Fibroblast of the conjunctiva (primary cell): Measurements from ENCODE around the gene CD209.

Experiments used
- DNase-seq: peaks from one replicate; pipeline ENCODE4 v3.0.0-alpha.2; 2010; ENCODE audit warnings: low read depth

The CD209 gene

DNA sequence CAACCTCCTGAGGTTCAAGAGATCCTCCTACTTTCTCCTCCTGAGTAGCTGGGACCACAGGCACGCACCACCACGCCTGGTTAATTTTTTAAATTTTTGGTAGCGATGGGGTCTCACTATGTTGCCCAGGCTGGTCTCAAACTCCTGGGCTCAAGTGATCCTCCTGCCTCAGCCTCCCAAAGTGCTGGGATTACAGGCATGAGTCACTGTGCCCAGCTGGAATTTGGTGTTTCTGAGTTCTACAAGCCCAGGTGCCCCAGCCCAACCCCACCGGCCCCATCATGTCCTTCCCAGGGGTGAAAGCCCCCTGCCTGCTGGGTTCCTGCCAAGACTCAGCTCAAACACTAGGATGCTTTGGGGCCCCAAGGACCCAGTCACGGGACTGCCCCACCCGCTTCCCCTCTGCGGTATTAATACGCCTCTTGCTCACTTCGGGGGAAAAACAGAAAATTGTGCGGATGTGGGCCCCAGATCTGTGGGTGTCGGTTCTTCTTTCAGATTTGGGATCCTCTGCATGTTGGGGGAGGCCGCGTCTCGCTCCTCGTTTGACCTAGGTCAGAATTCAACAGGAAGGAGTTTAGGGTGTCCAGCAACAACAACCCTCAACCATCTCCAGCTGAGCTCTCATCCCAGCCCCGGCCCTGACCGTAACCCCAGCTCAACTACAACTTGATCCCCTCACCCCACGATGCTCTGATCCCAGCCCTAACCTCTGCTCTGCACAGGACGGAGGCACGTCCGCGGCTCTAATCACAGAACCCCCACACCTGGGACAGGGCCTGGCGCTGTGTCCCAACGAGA is 41.7 kb downstream of the CD209 start:
- no peak for DNase-seq

DNA sequence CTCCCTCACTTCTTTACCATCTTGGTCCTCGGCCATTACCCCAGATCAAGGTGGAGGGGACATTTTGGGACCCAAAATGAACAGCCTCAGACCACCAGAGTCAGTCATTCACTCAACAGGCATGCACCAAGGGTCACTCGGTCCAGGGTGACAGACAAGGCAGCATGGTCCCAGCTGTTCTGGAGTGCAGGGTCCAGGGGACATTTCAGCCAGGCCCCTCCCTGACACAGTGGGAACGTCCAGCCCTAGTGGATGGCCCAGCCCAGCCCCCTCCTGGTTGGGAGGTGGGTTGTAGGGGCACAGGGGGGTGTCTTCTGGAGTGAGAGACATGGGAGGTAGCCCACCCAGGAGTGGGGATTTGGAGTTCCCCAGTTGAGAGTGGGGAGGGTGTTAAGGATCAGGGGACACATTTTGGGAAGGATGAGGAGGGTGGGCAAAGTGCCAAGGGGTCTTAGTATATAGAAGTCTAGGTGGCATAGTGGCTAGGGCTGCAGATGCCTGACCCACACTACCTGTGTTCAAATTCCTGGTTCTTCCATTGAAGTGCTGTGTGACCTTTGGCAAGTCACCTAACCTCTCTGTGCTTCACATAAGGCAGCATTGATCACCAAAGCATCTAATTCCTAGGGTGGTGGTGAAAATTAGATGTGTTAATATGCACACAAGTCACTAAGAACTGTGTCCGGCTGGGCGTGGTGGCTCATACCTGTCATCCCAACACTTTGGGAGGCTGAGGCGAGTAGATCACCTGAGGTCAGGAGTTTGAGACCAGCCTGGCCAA is 42.9 kb downstream of the CD209 start:
- DNase-seq, result no peak

DNA sequence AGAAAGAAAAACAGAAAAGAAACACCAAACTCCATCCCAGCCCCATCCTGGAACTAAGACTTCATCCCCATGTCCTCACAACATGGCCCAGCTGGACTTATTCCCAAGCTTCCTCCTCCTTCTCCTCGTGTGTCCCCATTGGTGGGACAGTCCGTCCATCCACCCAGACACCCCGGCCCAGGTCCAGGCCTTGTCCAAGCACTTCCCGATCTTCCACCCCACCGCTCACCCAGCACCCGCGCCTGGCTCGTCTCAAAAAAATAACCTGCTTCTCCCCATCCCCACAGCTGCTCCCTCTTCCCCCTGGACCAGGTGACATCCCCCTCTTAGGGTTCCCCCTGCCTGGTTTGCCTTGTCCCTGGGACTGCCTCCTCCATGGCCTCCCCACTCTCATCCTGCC is 44.0 kb downstream of the CD209 start:
- DNase-seq, result no peak

DNA sequence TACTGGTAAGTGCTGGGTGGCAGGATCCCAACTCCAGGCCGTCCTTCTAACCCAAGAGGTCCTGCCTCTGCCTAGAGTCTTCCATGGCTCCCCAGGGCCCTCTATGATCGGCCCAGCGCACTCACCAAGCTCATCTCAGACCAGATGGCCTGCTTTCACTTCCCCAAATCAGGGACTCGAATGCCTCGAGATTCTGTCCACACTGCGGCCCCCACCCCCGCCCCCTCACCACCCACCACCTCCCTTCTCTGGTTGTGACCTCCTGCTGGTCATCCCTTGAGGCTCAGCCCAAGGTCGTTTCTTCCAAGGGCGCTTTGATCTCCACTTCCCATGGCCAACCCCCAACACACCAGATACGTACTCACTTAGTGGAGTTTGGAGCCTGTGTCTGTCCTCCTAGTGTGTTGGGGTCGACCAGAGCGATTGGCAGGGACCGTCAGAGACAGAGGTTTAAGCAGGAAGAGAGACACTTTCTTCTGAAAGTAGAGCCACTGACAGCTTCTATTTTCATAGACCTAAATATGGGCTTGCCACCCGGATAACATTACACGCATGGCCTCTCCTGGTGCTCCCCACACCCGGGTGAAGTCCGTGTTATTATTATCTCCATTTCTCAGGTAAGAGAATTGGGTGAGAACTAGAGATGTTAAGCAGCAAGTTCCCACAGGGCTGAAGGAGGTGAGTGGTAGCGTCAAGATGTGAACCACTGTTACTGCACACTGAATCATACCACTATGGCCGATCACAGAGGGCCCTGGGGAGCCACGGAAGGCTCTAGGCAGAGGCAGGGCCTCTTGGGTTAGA is 45.5 kb downstream of the CD209 start, which contains the start of gene FCER2:
FCER2 (minus strand) TSS at position 478 of the 804 bp plus-strand sequence. CDS start 2,371 bp downstream, outside the sequence.
- no peak for DNase-seq

DNA sequence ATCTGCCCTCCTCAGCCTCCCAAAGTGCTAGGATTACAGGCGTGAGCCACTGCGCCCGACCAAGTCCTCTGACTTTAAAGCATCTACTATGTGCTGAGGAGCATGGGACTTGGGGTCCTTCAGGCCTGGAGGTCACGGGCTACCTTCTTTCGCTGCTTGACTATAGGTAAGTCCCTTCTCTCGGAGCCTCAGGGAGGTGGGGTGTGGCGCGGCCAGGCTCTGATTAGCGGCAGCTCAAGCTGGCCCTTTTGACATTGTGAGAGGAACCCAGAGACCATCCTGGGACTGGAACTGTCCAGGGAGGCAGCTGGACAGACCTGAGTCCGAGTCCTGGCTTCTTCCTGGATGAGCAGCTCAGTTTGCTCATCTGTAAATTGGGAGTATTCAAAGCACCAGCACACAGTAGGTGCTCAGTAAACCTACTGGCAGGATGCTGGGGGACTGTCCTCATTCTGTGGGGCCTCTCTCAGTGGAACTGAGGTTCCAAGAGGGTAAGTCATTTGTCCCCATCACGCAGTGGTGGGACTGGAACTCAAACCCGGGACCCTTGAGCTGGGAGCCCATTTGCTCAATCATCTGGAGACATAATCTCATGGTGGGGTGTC is 46.2 kb downstream of the CD209 start:
- DNase-seq, result no peak

DNA sequence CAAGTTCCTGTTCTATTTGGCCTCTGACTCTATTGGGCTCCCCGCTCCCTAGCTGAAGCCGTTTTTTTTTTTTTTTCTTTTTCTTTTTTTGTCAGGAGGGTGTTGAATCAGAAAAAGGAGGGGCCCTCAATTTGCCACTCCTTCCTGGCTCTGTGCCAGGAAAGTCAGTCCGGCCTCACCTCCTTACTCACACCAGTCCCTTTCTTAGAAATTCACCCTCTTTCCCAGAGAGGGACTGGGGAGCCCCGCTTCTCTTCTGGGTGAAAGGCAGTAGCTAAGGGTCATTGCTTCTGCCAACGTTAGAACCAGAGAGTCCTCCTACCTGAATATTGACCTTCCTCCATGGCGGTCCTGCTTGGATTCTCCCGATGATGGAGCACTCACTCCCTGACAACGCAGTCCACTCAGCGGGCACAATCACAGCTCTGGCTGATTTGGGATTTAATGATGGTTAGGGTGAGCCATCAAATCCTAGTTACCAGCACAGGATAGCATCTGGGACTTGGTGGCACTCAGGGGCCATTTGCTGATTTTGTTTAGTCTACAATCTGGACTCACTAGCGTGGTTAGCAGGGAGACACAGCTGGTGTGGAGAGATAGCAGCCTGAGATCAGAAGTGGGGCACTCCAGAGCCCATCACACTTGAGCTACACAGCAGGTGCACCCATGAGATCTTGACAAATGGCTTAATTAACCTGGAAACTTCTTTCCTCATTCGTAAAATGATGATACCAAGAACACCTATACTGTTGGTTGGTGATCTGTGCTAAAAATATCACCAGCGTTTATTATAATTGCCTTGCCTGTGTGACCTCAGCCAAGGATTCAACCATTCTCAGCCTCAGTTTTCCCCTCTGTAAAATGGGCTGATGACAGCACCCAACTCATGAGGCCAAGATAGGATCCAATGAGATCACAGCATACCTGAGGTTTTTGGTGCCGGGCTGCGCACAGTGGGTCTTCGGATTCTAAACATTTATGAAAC is 47.6 kb downstream of the CD209 start:
- DNase-seq, result no peak

DNA sequence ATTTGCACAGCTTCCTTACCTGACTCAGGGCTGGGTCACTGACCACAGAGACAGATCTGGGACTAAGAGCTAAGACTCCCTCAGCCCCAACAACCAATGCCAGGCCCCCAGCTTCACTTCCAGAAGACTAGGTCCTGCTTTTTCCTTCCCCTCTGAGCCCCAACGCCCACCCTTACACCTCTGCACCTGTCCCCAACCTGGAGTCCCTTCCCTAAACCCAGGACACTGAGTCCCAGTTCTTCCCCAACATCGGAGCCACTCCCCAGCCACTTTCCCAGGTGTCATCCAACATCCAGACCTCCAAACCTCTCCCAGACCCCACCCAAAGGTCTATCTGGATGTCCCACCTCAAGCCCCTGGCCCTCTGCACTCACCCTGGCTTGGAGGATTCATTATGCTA is 48.3 kb downstream of the CD209 start:
- no peak for DNase-seq

DNA sequence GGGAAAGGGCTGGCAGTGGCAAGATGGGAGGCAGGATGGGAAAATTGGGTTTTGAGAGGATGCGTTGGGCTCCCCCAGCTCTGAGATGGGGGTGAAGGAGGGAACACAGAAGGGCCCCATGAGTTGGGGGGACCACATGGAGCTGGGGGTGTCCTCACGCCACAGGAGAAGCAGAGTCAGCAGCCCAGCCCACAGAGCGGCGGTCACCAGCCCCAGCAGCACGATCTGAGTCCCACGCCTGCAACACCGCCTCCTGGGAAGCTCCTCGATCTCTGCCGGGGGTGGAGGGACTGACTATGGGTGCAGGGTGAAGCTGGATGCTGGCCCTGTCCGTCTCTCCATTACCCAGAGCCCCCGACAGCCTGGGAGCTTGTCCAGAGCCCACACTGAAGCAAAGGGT is 48.8 kb downstream of the CD209 start:
- DNase-seq, result no peak

DNA sequence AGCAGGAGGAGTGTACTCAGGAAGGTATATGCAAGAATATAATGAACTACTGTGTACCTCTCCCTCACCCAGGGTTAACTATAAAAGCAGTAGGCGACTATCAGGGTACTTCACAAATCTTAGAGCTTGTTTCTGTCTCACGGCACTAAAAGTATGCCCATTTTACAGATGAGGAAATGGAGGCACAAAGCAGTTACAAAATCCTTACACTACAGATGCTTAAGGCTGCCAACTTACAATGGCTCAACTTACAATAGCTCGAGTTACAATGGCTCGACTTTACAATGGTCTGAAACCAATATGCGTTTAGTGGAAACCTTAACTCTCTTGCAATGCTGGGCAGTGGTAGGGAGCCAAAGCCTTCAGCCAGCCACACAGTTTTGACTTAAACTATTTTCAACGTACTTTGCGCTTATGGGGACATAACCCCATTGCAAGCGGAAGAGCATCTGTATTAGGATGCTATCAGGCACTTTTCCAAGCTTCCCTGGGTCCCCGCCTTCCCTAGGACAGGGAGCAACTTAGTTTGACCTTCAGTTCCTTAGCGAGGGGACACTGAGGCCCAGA is 49.5 kb downstream of the CD209 start:
- DNase-seq, result no peak

DNA sequence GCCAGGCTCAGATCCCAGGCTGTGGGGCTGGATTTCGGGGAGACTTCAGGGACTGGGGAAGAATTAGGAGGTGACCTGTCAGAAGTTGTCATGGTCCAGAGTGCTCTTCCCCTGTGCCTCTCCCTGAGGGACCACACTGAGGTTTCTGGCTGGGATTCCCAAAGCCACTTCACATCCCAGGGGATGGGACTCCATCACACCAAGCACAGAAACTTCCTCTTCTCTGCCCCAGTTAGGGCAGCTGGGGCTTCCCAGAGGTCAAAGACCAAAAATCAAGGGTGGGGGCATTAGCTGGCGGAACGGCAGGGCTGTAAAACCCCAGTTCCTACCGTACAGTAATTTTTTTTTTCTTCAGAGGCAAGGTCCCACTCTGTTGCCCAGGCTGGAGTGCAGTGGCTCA is 52.8 kb downstream of the CD209 start:
- no peak for DNase-seq

DNA sequence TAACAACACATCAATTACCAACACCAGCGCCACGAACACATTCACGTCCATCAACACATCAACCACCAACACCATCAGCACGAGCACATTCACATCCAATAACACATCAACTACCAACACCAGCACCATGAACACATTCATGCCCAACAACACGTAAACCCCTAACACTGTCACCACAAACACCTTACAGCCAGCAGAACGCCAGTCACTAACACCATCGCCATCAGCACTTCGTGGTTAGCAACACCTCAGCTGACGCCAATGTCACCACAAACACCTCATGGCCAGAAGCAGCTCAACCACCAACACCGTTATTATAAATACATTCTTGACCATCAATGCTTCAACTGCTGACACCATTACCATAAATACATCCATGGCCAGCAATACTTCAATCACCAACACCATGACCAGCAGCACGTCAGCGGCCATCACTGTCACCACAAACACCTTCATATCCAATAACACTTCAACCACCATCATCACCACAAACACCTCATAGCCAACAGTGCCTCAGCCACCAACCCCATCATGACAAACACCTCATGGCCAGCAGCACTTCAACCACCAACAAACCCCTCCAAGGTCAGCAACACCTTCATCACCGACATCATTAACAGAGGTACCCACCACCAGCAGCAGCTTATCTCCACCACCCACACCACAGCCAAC is 54.8 kb downstream of the CD209 start:
- no peak for DNase-seq

DNA sequence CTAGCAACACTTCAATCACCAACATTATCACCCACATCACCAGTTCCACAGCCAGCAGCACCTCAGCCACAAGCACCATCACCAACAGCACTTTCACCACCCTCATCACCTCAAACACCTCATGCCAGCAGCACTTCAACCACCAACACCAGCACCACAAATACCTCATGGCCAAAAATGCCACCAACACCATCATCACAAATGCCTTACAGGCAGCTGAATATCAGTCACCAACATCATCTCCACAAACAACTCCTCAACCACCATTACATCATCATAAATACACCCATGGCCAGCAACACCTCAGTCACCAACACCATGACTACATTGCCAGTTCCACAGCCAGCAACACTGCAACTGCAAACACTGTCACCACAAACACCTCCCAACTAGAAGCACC is 55.8 kb downstream of the CD209 start:
- DNase-seq, result no peak

DNA sequence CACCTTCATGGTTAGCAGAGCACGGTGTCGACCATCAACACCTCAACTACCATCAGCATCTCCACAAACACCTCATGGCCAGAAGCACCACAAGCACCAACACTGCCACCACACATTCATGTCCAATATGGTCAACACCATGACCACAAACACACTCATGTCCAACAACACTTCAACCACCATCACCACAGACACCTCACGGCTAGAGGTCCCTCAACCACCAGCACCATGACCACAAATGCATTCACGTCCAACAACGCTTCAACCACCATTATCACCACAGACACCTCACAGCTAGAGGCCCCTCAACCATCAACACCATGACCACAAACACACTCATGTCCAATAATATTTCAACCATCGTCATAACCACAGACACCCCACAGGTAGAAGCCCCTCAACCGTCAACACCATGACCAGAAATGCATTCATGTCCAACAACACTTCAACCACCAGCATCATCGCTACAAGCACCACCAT is 56.5 kb downstream of the CD209 start:
- DNase-seq, result no peak
